ENCODE data around the gene POLR2I. TPM values are rescaled to one million over a fixed set of nuclear protein-coding genes. Genes with fewer than 3 reads are reported as not detected.

The POLR2I gene
- total and polyA plus RNA-seq, 2 of the 13 experiments (the other 11 are each of a cell fraction or from before 2014, with no cell fraction given): 40.5 to 104 TPM

DNA sequence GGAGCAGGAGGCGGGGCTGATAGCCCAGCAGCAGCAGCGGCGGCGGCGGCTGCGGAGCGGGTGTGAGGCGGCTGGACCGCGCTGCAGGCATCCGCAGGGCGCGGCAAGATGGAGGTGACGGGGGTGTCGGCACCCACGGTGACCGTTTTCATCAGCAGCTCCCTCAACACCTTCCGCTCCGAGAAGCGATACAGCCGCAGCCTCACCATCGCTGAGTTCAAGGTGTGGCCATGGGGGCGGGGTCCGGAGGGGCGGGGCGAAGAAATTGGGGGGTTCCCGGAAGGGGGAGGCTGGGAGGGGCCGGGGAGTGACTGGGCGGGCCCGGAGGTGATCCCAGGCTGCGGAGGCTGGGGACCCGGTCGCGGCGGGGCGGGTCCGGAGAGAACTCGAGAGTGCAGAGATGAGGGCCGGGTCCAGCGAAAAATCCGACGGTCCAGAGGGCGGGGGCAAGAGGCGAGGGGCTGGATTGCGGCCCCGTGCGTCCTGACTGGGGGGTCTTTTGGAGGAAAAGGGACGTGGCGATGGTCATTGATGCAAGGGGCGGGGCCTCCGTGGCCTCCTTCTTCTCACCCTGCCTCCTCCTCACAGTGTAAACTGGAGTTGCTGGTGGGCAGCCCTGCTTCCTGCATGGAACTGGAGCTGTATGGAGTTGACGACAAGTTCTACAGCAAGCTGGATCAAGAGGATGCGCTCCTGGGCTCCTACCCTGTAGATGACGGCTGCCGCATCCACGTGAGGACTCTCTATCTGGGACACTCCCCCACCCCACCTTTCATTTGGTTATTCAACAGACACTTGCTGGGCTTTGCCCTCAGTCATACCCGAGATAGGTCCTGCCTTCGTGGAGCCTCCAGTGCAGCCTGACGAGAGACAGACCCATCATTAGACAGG is 1.0 kb upstream of the POLR2I start, which contains the start of gene TBCB (continued):
- no peak; the same call in 1 of the 2 replicates for TF ChIP-seq NR1H2 (CRISPR knock-in tag; IDR thresholded peaks at IDR 0.05; ENCODE audit: borderline replicate concordance, low read depth)
- TF ChIP-seq ZNF883 (CRISPR knock-in tag; IDR thresholded peaks at IDR 0.05; ENCODE audit: not compliant biosample characterization): no peak
- 0 out of 2 replicates have a peak, but pooled peaks have one; percentile 1 for TF ChIP-seq HDAC1 (CRISPR knock-in tag; IDR thresholded peaks at IDR 0.05)
- TF ChIP-seq, protein P1, sequence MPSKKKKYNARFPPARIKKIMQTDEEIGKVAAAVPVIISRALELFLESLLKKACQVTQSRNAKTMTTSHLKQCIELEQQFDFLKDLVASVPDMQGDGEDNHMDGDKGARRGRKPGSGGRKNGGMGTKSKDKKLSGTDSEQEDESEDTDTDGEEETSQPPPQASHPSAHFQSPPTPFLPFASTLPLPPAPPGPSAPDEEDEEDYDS (CRISPR knock-in tag; IDR thresholded peaks at IDR 0.05): 0 out of 2 replicates have a peak, but pooled peaks have one; percentile 27
- TF ChIP-seq, protein P2, sequence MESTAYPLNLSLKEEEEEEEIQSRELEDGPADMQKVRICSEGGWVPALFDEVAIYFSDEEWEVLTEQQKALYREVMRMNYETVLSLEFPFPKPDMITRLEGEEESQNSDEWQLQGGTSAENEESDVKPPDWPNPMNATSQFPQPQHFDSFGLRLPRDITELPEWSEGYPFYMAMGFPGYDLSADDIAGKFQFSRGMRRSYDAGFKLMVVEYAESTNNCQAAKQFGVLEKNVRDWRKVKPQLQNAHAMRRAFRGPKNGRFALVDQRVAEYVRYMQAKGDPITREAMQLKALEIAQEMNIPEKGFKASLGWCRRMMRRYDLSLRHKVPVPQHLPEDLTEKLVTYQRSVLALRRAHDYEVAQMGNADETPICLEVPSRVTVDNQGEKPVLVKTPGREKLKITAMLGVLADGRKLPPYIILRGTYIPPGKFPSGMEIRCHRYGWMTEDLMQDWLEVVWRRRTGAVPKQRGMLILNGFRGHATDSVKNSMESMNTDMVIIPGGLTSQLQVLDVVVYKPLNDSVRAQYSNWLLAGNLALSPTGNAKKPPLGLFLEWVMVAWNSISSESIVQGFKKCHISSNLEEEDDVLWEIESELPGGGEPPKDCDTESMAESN (CRISPR knock-in tag; conservative IDR thresholded peaks at IDR 0.05): 0 out of 2 replicates have a peak, but pooled peaks have one; percentile 19
- TF ChIP-seq ZNF432 (CRISPR knock-in tag; IDR thresholded peaks at IDR 0.05; ENCODE audit: borderline replicate concordance): no peak
- TF ChIP-seq SIN3A (IDR thresholded peaks at IDR 0.05; ENCODE audit: borderline replicate concordance, low read depth, low read length): 0 out of 2 replicates have a peak, but pooled peaks have one; percentile 40
- 0 out of 2 replicates have a peak, but pooled peaks have one; percentile 40 for TF ChIP-seq SRY (CRISPR knock-in tag; IDR thresholded peaks at IDR 0.05)
- 0 out of 2 replicates have a peak, but pooled peaks have one; percentile 17 for TF ChIP-seq ZMAT3 (CRISPR knock-in tag; conservative IDR thresholded peaks at IDR 0.05)
- TF ChIP-seq NCOA1 (CRISPR knock-in tag; IDR thresholded peaks at IDR 0.05): no peak
- peak; percentile 44; the same call in 1 of the 2 replicates for TF ChIP-seq ZNF564 (CRISPR knock-in tag; IDR thresholded peaks at IDR 0.05)
- no peak for TF ChIP-seq ESRRA (CRISPR knock-in tag; IDR thresholded peaks at IDR 0.05; ENCODE audit: low read depth)
- TF ChIP-seq ZSCAN21 (CRISPR knock-in tag; IDR thresholded peaks at IDR 0.05; ENCODE audit: borderline replicate concordance): peak; percentile 6; the same call in 1 of the 2 replicates
- TF ChIP-seq, protein P3, sequence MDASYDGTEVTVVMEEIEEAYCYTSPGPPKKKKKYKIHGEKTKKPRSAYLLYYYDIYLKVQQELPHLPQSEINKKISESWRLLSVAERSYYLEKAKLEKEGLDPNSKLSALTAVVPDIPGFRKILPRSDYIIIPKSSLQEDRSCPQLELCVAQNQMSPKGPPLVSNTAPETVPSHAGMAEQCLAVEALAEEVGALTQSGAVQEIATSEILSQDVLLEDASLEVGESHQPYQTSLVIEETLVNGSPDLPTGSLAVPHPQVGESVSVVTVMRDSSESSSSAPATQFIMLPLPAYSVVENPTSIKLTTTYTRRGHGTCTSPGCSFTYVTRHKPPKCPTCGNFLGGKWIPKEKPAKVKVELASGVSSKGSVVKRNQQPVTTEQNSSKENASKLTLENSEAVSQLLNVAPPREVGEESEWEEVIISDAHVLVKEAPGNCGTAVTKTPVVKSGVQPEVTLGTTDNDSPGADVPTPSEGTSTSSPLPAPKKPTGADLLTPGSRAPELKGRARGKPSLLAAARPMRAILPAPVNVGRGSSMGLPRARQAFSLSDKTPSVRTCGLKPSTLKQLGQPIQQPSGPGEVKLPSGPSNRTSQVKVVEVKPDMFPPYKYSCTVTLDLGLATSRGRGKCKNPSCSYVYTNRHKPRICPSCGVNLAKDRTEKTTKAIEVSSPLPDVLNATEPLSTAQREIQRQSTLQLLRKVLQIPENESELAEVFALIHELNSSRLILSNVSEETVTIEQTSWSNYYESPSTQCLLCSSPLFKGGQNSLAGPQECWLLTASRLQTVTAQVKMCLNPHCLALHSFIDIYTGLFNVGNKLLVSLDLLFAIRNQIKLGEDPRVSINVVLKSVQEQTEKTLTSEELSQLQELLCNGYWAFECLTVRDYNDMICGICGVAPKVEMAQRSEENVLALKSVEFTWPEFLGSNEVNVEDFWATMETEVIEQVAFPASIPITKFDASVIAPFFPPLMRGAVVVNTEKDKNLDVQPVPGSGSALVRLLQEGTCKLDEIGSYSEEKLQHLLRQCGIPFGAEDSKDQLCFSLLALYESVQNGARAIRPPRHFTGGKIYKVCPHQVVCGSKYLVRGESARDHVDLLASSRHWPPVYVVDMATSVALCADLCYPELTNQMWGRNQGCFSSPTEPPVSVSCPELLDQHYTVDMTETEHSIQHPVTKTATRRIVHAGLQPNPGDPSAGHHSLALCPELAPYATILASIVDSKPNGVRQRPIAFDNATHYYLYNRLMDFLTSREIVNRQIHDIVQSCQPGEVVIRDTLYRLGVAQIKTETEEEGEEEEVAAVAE (CRISPR knock-in tag; IDR thresholded peaks at IDR 0.05; ENCODE audit: borderline replicate concordance): peak; percentile 17; the same call in 1 of the 2 replicates
- no peak for TF ChIP-seq TCF7L2 (IDR thresholded peaks at IDR 0.05; ENCODE audit: low read depth, low read length)
- TF ChIP-seq MAZ (IDR thresholded peaks at IDR 0.05; ENCODE audit: borderline replicate concordance, low read depth, low read length): 0 out of 2 replicates have a peak, but pooled peaks have one; percentile 7
- no peak; the same call in 1 of the 2 replicates for TF ChIP-seq MAZ (CRISPR knock-in tag; IDR thresholded peaks at IDR 0.05; ENCODE audit: low read depth)
- TF ChIP-seq, protein P4, sequence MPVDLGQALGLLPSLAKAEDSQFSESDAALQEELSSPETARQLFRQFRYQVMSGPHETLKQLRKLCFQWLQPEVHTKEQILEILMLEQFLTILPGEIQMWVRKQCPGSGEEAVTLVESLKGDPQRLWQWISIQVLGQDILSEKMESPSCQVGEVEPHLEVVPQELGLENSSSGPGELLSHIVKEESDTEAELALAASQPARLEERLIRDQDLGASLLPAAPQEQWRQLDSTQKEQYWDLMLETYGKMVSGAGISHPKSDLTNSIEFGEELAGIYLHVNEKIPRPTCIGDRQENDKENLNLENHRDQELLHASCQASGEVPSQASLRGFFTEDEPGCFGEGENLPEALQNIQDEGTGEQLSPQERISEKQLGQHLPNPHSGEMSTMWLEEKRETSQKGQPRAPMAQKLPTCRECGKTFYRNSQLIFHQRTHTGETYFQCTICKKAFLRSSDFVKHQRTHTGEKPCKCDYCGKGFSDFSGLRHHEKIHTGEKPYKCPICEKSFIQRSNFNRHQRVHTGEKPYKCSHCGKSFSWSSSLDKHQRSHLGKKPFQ (CRISPR knock-in tag; IDR thresholded peaks at IDR 0.05; ENCODE audit: insufficient replicate concordance): peak; percentile 37
